Neural progenitor cell (in vitro differentiated cells): ENCODE data around the gene TMX2. TPM values are rescaled to one million over a fixed set of nuclear protein-coding genes. Genes with fewer than 3 reads are reported as not detected.
A peak's percentile ranks its signal among the peaks of the same experiment; 100 is the strongest.

Experiments used
- DNase-seq: peaks from one replicate; pipeline ENCODE4 v3.0.0-alpha.2; 2016; ENCODE audit warnings: low spot score
- H2AFZ ChIP-seq: fragments of 200-600 bp; sonication (generic); replicated peaks from 2 replicates; pipeline ENCODE4 v1.6.1; 2016; ENCODE audit warnings: antibody characterized with exemption
- H3F3A ChIP-seq: fragments of 200-600 bp; sonication (generic); 2 replicates; pipeline ENCODE4 v1.6.1; 2016; ENCODE audit warnings: antibody characterized with exemption, low read depth
- H3K27ac ChIP-seq: fragments of 200-600 bp; sonication (generic); 2 replicates; pipeline ENCODE4 v1.5.1; 2016; ENCODE audit warnings: mild to moderate bottlenecking
- H3K27me3 ChIP-seq: fragments of 200-600 bp; sonication (generic); 2 replicates; pipeline ENCODE4 v1.6.1; 2016; ENCODE audit warnings: mild to moderate bottlenecking, moderate library complexity
- H3K36me3 ChIP-seq: fragments of 200-600 bp; sonication (generic); 2 replicates; pipeline ENCODE4 v1.5.1; 2016
- H3K4me1 ChIP-seq: fragments of 200-600 bp; sonication (generic); 2 replicates; pipeline ENCODE4 v1.6.1; 2016; ENCODE audit warnings: mixed run types
- H3K4me2 ChIP-seq: fragments of 200-600 bp; sonication (generic); 2 replicates; pipeline ENCODE4 v1.6.1; 2016
- H3K4me3 ChIP-seq: fragments of 200-600 bp; sonication (generic); 2 replicates; pipeline ENCODE4 v1.5.1; 2016
- H3K79me2 ChIP-seq: fragments of 200-600 bp; sonication (generic); 2 replicates; pipeline ENCODE4 v1.6.1; 2016; ENCODE audit warnings: low read depth
- H3K9ac ChIP-seq: fragments of 200-600 bp; sonication (generic); 2 replicates; pipeline ENCODE4 v1.6.1; 2016
- H3K9me3 ChIP-seq: fragments of 200-600 bp; sonication (generic); 2 replicates; pipeline ENCODE4 v1.5.1; 2016; ENCODE audit warnings: low read depth
- H4K20me1 ChIP-seq: fragments of 200-600 bp; sonication (generic); 2 replicates; pipeline ENCODE4 v1.6.1; 2016; ENCODE audit warnings: low read depth
- H3K27ac Mint-ChIP-seq: 3 replicates; pipeline ENCODE4 v1.8.0; 2021; ENCODE audit warnings: mixed read lengths
- H3K27me3 Mint-ChIP-seq: 2 replicates; pipeline ENCODE4 v1.8.0; 2022; ENCODE audit warnings: low read depth, mild to moderate bottlenecking, inconsistent platforms, moderate library complexity, mixed read lengths; ENCODE audit not compliant: insufficient read depth
- H3K36me3 Mint-ChIP-seq: 3 replicates; pipeline ENCODE4 v1.8.0; 2021; ENCODE audit warnings: mixed read lengths
- H3K4me1 Mint-ChIP-seq: 3 replicates; pipeline ENCODE4 v1.8.0; 2021; ENCODE audit warnings: mixed read lengths
- H3K4me3 Mint-ChIP-seq: 3 replicates; pipeline ENCODE4 v1.8.0; 2021; ENCODE audit warnings: mild to moderate bottlenecking, moderate library complexity, mixed read lengths
- H3K9me3 Mint-ChIP-seq: 3 replicates; pipeline ENCODE4 v1.8.0; 2020; ENCODE audit warnings: mixed read lengths
- EZH2 ChIP-seq: fragments of 200-600 bp; sonication (generic); IDR thresholded peaks from 2 replicates; pipeline ENCODE4 v1.6.1; 2017; ENCODE audit warnings: antibody characterized with exemption, mild to moderate bottlenecking, moderate library complexity
- EZH2phosphoT487 ChIP-seq: fragments of 200-600 bp; sonication (generic); IDR thresholded peaks from 2 replicates; pipeline ENCODE4 v1.6.1; 2017; ENCODE audit warnings: antibody characterized with exemption
- total RNA-seq: library from RNA; depleted of rRNA; stranded (reverse); fragments of >200 nt; gene quantifications from 2 replicates; pipeline ENCODE4 v1.2.3, GENCODE V29; 2015; ENCODE audit warnings: low replicate concordance
- TF ChIP-seq, protein P1 (sequence below): fragments of 200-600 bp; sonication (generic); IDR thresholded peaks from 2 replicates; pipeline ENCODE4 v1.5.1; 2017; ENCODE audit warnings: antibody characterized with exemption, mild to moderate bottlenecking

Gene TMX2
- total RNA-seq, 1 donor from 2014 or later: 66.5 TPM

DNA sequence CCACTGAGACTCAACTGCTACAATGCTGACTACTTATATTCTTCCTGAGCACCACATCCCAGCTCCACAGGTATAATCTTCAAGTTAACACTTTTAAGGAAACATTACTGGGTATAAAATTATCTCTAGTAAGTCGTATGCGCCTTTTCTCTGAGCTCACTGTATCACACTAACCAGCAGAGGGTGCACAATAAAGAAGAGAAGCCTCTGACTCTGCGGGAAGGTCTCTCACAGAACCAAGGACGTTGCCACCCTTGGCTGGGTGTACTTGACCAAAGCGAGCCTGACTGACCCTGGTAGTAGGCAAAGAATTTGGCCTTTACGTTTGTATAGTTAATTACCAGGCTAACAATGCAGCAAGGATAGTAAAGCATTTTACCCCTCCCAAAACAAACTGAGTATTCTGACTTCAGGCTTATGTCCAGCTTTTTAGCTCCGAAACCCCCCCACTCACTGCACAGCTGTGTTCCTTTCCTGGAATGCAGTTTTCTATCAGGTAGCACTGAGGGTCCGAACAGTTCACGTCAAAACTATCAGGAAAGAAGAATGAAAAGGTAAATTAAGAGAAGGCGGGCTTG lies 39.4 kb downstream of the TMX2 start, which contains the start of gene BTBD18:
BTBD18 (minus strand) TSS at position 144 of the 578 bp plus-strand sequence. CDS start 631 bp downstream, outside the sequence.
- no peaks in the 10 kb centered on the region for H3K36me3 ChIP-seq
- Mint-ChIP-seq H3K9me3 (no peaks in the 10 kb centered on the region), H3K4me1 (peaks cover 3% of the 10 kb centered on the region), H3K4me3 (no peak within 1 kb of the TSS), H3K27ac (no peak within 1 kb of the TSS), H3K36me3 (peaks cover 3% of the 10 kb centered on the region), H3K27me3 (no peaks in the 10 kb centered on the region)
- no peak within 1 kb of the TSS for H2AFZ ChIP-seq
- TF ChIP-seq EZH2phosphoT487: no peak
- TF ChIP-seq, protein P1, sequence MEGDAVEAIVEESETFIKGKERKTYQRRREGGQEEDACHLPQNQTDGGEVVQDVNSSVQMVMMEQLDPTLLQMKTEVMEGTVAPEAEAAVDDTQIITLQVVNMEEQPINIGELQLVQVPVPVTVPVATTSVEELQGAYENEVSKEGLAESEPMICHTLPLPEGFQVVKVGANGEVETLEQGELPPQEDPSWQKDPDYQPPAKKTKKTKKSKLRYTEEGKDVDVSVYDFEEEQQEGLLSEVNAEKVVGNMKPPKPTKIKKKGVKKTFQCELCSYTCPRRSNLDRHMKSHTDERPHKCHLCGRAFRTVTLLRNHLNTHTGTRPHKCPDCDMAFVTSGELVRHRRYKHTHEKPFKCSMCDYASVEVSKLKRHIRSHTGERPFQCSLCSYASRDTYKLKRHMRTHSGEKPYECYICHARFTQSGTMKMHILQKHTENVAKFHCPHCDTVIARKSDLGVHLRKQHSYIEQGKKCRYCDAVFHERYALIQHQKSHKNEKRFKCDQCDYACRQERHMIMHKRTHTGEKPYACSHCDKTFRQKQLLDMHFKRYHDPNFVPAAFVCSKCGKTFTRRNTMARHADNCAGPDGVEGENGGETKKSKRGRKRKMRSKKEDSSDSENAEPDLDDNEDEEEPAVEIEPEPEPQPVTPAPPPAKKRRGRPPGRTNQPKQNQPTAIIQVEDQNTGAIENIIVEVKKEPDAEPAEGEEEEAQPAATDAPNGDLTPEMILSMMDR: peak; percentile 63
- H3K27me3 ChIP-seq: no peaks in the 10 kb centered on the region
- H3K9me3 ChIP-seq: no peaks in the 10 kb centered on the region
- H4K20me1 ChIP-seq: no peaks in the 10 kb centered on the region
- H3K4me1 ChIP-seq: no peaks in the 10 kb centered on the region
- no peak within 1 kb of the TSS for H3K9ac ChIP-seq
- peaks cover 26% of the 10 kb centered on the region for H3F3A ChIP-seq
- peak; percentile 70 for DNase-seq
- no peak within 1 kb of the TSS for H3K4me2 ChIP-seq
- H3K79me2 ChIP-seq: no peaks in the 10 kb centered on the region
- peak within 1 kb of the TSS; percentile 29 for H3K27ac ChIP-seq
- no peak within 1 kb of the TSS for H3K4me3 ChIP-seq

DNA sequence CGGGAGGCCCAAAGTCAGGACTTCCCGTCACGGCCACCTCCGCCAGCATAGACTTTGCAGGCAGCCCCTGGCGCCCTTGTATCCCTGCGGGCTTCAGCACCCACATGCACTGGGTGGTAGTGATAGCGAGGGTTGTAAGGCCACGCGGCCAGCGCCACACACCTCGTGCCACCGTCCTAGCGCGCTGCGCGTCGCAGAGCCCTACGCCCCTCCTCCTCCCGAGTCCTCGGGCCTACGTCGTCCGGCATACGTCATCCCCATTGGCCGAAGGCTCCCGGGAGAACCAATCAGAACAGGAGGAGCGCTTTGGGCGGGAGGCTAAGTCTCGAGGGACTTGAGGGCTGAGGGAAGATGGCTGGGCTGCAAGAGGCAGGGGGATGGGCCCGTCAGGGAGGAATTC lies 40.6 kb downstream of the TMX2 start:
- no peaks in the 10 kb centered on the region for H3K9me3 Mint-ChIP-seq
- no peaks in the 10 kb centered on the region for H3K36me3 ChIP-seq
- no peak overlapping the region for H2AFZ ChIP-seq
- no peaks in the 10 kb centered on the region for H3K4me1 ChIP-seq
- no peak for DNase-seq
- H3K9ac ChIP-seq: no peak overlapping the region
- peaks cover 21% of the 10 kb centered on the region for H3F3A ChIP-seq
- no peak overlapping the region for H3K4me3 Mint-ChIP-seq
- no peak for TF ChIP-seq EZH2
- TF ChIP-seq, protein P1: no peak
- no peak for TF ChIP-seq EZH2phosphoT487
- H3K9me3 ChIP-seq: no peaks in the 10 kb centered on the region
- H3K4me2 ChIP-seq: no peak overlapping the region
- H3K36me3 Mint-ChIP-seq: no peaks in the 10 kb centered on the region
- peaks cover 3% of the 10 kb centered on the region for H3K4me1 Mint-ChIP-seq
- no peaks in the 10 kb centered on the region for H4K20me1 ChIP-seq
- H3K27me3 ChIP-seq: no peaks in the 10 kb centered on the region
- no peaks in the 10 kb centered on the region for H3K27me3 Mint-ChIP-seq
- no peak overlapping the region for H3K4me3 ChIP-seq
- H3K27ac ChIP-seq: no peak overlapping the region
- no peaks in the 10 kb centered on the region for H3K79me2 ChIP-seq
- H3K27ac Mint-ChIP-seq: no peak overlapping the region

DNA sequence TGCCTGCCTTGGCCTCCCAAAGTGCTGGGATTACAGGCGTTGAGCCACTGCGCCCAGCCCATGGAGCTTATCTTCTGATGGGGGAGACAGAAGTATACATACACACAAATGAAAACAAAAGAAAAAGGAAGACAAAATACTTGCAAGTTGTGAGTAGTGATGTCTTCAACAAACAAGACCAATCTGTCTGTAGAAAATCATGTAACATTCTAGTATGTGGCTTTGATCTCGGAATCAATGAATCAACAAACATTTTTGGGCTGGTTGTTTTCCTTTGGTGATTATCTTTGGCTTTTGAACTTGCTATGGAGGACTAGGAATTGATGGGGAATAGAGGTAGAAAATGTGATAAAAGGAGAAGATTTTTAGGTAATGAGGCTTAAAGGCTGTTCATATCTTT lies 45.8 kb downstream of the TMX2 start:
- Histone ChIP-seq H3K27me3 (no peaks in the 10 kb centered on the region), H3K4me2 (no peak overlapping the region), H3K9me3 (no peaks in the 10 kb centered on the region), H3K27ac (no peak overlapping the region), H2AFZ (no peak overlapping the region), H3K4me1 (peaks cover 3% of the 10 kb centered on the region), H4K20me1 (peaks cover 7% of the 10 kb centered on the region), H3F3A (peaks cover 16% of the 10 kb centered on the region), H3K4me3 (no peak overlapping the region), H3K36me3 (no peaks in the 10 kb centered on the region), H3K79me2 (peaks cover 15% of the 10 kb centered on the region), H3K9ac (no peak overlapping the region)
- Mint-ChIP-seq H3K27ac (no peak overlapping the region), H3K36me3 (no peaks in the 10 kb centered on the region), H3K27me3 (no peaks in the 10 kb centered on the region), H3K4me3 (no peak overlapping the region), H3K9me3 (no peaks in the 10 kb centered on the region), H3K4me1 (peaks cover 3% of the 10 kb centered on the region)
- TF ChIP-seq EZH2 (no peak), EZH2phosphoT487 (no peak)
- TF ChIP-seq, protein P1: no peak
- no peak for DNase-seq
